Activated CD4-positive, alpha-beta T cell treated with anti-CD3 and anti-CD28 coated beads, Interleukin-2, amount 10 ng/mL, durations not matched to agents 7 days and 5 days (primary cell): ENCODE measurements around the gene ANKRD23. TPM values are rescaled to one million over a fixed set of nuclear protein-coding genes. Genes with fewer than 3 reads are reported as not detected.
A peak's percentile ranks its signal among the peaks of the same experiment; 100 is the strongest.

Experiments
- CTCF ChIA-PET: fragments of 350-600 bp; sonication (Branson Sonifier 250); formaldehyde crosslinking; loops from one replicate; lab custom pipeline; 2021; ENCODE audit warnings: antibody characterized with exemption; lab: Charles Lee
- POLR2A ChIA-PET: fragments of 350-600 bp; sonication (Branson Sonifier 250); formaldehyde crosslinking; loops from one replicate; lab custom pipeline; 2021; ENCODE audit warnings: antibody characterized with exemption; lab: Charles Lee
- DNase-seq: peaks from one replicate; pipeline ENCODE4 v3.0.0-alpha.2; 2020
- H3K27ac Mint-ChIP-seq: one replicate; pipeline ENCODE4 v1.8.0; 2021; ENCODE audit warnings: mild to moderate bottlenecking, moderate library complexity, mixed read lengths
- H3K27me3 Mint-ChIP-seq: one replicate; pipeline ENCODE4 v1.8.0; 2021; ENCODE audit warnings: mixed read lengths
- H3K36me3 Mint-ChIP-seq: one replicate; pipeline ENCODE4 v1.8.0; 2021; ENCODE audit warnings: low read depth, mixed read lengths
- H3K4me1 Mint-ChIP-seq: one replicate; pipeline ENCODE4 v1.8.0; 2021; ENCODE audit warnings: mixed read lengths
- H3K4me3 Mint-ChIP-seq: one replicate; pipeline ENCODE4 v1.8.0; 2021; ENCODE audit warnings: mild to moderate bottlenecking, moderate library complexity, mixed read lengths
- H3K9me3 Mint-ChIP-seq: one replicate; pipeline ENCODE4 v1.8.0; 2021; ENCODE audit warnings: mixed read lengths
- total RNA-seq, 2 experiments: library from RNA; stranded (reverse); gene quantifications; one replicate each; pipeline ENCODE4 v1.2.3, GENCODE V29; 2021

Gene ANKRD23
- total RNA-seq, 2 experiments from 2014 or later: 17.0 to 17.3 TPM

GRCh38 chr2:96824079-96824870 lies 19.5 kb downstream of the ANKRD23 start:
- ChIA-PET CTCF (interaction anchor here (0.6 to 1.6 kb wide), 3 partner anchors 8 to 34 kb away, joined by 5 to 6 read pairs (median 5); partner anchors contain the start of genes ANKRD39 and CNNM3), POLR2A (interaction anchor here (0.5 kb wide), 1 partner anchor 1623 kb away, joined by 7 read pairs; no protein-coding TSS in a partner anchor)
- H3K27ac Mint-ChIP-seq: no peak overlapping the region
- peaks cover 39% of the 10 kb centered on the region for H3K36me3 Mint-ChIP-seq
- peaks cover 31% of the 10 kb centered on the region for H3K4me1 Mint-ChIP-seq
- no peaks in the 10 kb centered on the region for H3K27me3 Mint-ChIP-seq
- no peaks in the 10 kb centered on the region for H3K9me3 Mint-ChIP-seq
- no peak for DNase-seq
- no peak overlapping the region for H3K4me3 Mint-ChIP-seq

- Mint-ChIP-seq H3K27ac (no peak overlapping the region), H3K4me1 (peaks cover 42% of the 10 kb centered on the region), H3K36me3 (peaks cover 40% of the 10 kb centered on the region), H3K4me3 (no peak overlapping the region), H3K9me3 (no peaks in the 10 kb centered on the region), H3K27me3 (no peaks in the 10 kb centered on the region)
- DNase-seq: no peak
- ChIA-PET POLR2A (no interaction called here), CTCF (no interaction called here)
Measured at GRCh38 chr2:96823198-96823597, 20.6 kb downstream of the ANKRD23 start.

- Mint-ChIP-seq H3K27ac (no peak overlapping the region), H3K4me1 (peaks cover 46% of the 10 kb centered on the region), H3K9me3 (no peaks in the 10 kb centered on the region), H3K27me3 (no peaks in the 10 kb centered on the region), H3K4me3 (no peak overlapping the region), H3K36me3 (peaks cover 43% of the 10 kb centered on the region)
- ChIA-PET CTCF (no interaction called here), POLR2A (no interaction called here)
- no peak for DNase-seq
Measured at GRCh38 chr2:96822786-96823185, 21.0 kb downstream of the ANKRD23 start.

GRCh38 chr2:96821113-96821675 lies 22.6 kb downstream of the ANKRD23 start:
- DNase-seq: no peak
- ChIA-PET POLR2A (interaction anchor here (0.6 kb wide), 1 partner anchor 47 kb away, joined by 3 read pairs; no protein-coding TSS in a partner anchor), CTCF (interaction anchor here (0.7 kb wide), 1 partner anchor 12 kb away, joined by 3 read pairs; no protein-coding TSS in a partner anchor)
- peak overlapping the region; percentile 3 for H3K27ac Mint-ChIP-seq
- H3K9me3 Mint-ChIP-seq: no peaks in the 10 kb centered on the region
- peaks cover 34% of the 10 kb centered on the region for H3K36me3 Mint-ChIP-seq
- peaks cover 52% of the 10 kb centered on the region for H3K4me1 Mint-ChIP-seq
- H3K27me3 Mint-ChIP-seq: no peaks in the 10 kb centered on the region
- no peak overlapping the region for H3K4me3 Mint-ChIP-seq

- Mint-ChIP-seq H3K27ac (peak overlapping the region; percentile 10), H3K4me1 (peaks cover 58% of the 10 kb centered on the region), H3K27me3 (no peaks in the 10 kb centered on the region), H3K36me3 (peaks cover 28% of the 10 kb centered on the region), H3K9me3 (no peaks in the 10 kb centered on the region), H3K4me3 (no peak overlapping the region)
- POLR2A ChIA-PET: no interaction called here
- CTCF ChIA-PET: interaction anchor here (0.6 to 1.7 kb wide), 5 partner anchors 19 to 476 kb away, joined by 3 to 4 read pairs (median 3); partner anchors contain the start of gene ANKRD39
- DNase-seq: no peak
Measured at GRCh38 chr2:96819876-96820511, 23.8 kb downstream of the ANKRD23 start.

- H3K4me3 Mint-ChIP-seq: peak overlapping the region; percentile 85
- DNase-seq: no peak
- H3K36me3 Mint-ChIP-seq: peaks cover 28% of the 10 kb centered on the region
- no peaks in the 10 kb centered on the region for H3K27me3 Mint-ChIP-seq
- POLR2A ChIA-PET: no interaction called here
- H3K27ac Mint-ChIP-seq: no peak overlapping the region
- H3K4me1 Mint-ChIP-seq: peaks cover 57% of the 10 kb centered on the region
- CTCF ChIA-PET: interaction anchor here (0.6 to 1.7 kb wide), 6 partner anchors 17 to 475 kb away, joined by 3 to 4 read pairs (median 3); partner anchors contain the start of gene ANKRD39
- H3K9me3 Mint-ChIP-seq: no peaks in the 10 kb centered on the region
Measured at GRCh38 chr2:96819128-96819875, 24.5 kb downstream of the ANKRD23 start.

GRCh38 chr2:96817882-96818281 lies 25.9 kb downstream of the ANKRD23 start:
- Mint-ChIP-seq H3K4me3 (peak overlapping the region; percentile 85), H3K27ac (peak overlapping the region; percentile 78), H3K36me3 (peaks cover 28% of the 10 kb centered on the region), H3K4me1 (peaks cover 57% of the 10 kb centered on the region), H3K9me3 (no peaks in the 10 kb centered on the region), H3K27me3 (no peaks in the 10 kb centered on the region)
- POLR2A ChIA-PET: no interaction called here
- CTCF ChIA-PET: interaction anchor here (0.8 to 1.7 kb wide), 2 partner anchors 18 to 143 kb away, joined by 4 to 5 read pairs; no protein-coding TSS in a partner anchor
- no peak for DNase-seq

- peaks cover 54% of the 10 kb centered on the region for H3K4me1 Mint-ChIP-seq
- no peaks in the 10 kb centered on the region for H3K27me3 Mint-ChIP-seq
- DNase-seq: no peak
- no peaks in the 10 kb centered on the region for H3K9me3 Mint-ChIP-seq
- ChIA-PET CTCF (interaction anchor here (0.7 to 3.6 kb wide), 9 partner anchors 8 to 295 kb away, joined by 3 to 22 read pairs (median 5); partner anchors contain the start of gene ANKRD39), POLR2A (interaction anchor here (1.0 kb wide), 1 partner anchor 146 kb away, joined by 3 read pairs; no protein-coding TSS in a partner anchor)
- H3K27ac Mint-ChIP-seq: peak overlapping the region; percentile 78
- peaks cover 28% of the 10 kb centered on the region for H3K36me3 Mint-ChIP-seq
- peak overlapping the region; percentile 85 for H3K4me3 Mint-ChIP-seq
Measured at GRCh38 chr2:96816836-96817702, 26.8 kb downstream of the ANKRD23 start.

- H3K36me3 Mint-ChIP-seq: peaks cover 27% of the 10 kb centered on the region
- peak; percentile 95 for DNase-seq
- no peaks in the 10 kb centered on the region for H3K9me3 Mint-ChIP-seq
- no peaks in the 10 kb centered on the region for H3K27me3 Mint-ChIP-seq
- peak within 1 kb of the TSS; percentile 85 for H3K4me3 Mint-ChIP-seq
- peaks cover 49% of the 10 kb centered on the region for H3K4me1 Mint-ChIP-seq
- peak within 1 kb of the TSS; percentile 78 for H3K27ac Mint-ChIP-seq
- ChIA-PET POLR2A (interaction anchor here (0.6 to 1.0 kb wide), 2 partner anchors 48 to 147 kb away, joined by 3 read pairs; no protein-coding TSS in a partner anchor), CTCF (interaction anchor here (0.6 to 3.6 kb wide), 12 partner anchors 9 to 296 kb away, joined by 3 to 22 read pairs (median 4); partner anchors contain the start of gene ANKRD39)
Measured at GRCh38 chr2:96816127-96816835, 27.5 kb downstream of the ANKRD23 start, which contains the start of gene CNNM3. Gene CNNM3, plus strand, starts transcription at chr2:96816268. Its CDS starts 10 bp downstream, at chr2:96816278.

- no peaks in the 10 kb centered on the region for H3K9me3 Mint-ChIP-seq
- peak; percentile 32 for DNase-seq
- peak overlapping the region; percentile 84 for H3K4me3 Mint-ChIP-seq
- POLR2A ChIA-PET: interaction anchor here (1.0 kb wide), 1 partner anchor 148 kb away, joined by 3 read pairs; no protein-coding TSS in a partner anchor
- peaks cover 42% of the 10 kb centered on the region for H3K4me1 Mint-ChIP-seq
- CTCF ChIA-PET: interaction anchor here (0.6 to 3.6 kb wide), 9 partner anchors 10 to 86 kb away, joined by 3 to 22 read pairs (median 6); partner anchors contain the start of gene ANKRD39
- H3K36me3 Mint-ChIP-seq: peaks cover 25% of the 10 kb centered on the region
- no peaks in the 10 kb centered on the region for H3K27me3 Mint-ChIP-seq
- H3K27ac Mint-ChIP-seq: peak overlapping the region; percentile 52
Measured at GRCh38 chr2:96815326-96816126, 28.3 kb downstream of the ANKRD23 start.
